ENCODE results near the gene IRX6.

DNA sequence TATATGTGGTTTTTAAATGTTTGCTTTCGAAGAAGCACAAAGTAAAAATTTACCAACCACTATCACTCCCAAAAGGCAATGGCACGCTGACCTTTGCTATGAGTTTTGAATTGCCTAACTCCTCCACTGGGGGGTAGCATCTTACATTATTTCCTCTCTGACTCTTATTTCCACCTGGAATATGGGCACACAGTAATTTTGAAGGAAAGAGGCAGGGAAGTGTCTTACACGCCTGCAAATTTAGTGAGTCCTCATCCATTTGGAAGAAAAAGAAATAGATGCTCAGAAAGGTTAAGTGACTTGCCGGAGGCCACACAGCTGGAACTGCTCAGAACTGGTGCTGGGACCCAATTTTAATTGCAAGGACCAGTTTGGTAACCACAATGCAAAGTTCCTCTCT lies 29.9 kb upstream of the IRX6 start:
- no peak for TF ChIP-seq CTCF (IDR thresholded peaks at IDR 0.05)
- TF ChIP-seq POLR2A (IDR thresholded peaks at IDR 0.05), result no peak

Data from vagina (tissue), 2 donors.